ENCODE measurements around the gene ENOX2. TPM values are rescaled to one million over a fixed set of nuclear protein-coding genes. Genes with fewer than 3 reads are reported as not detected.

Gene ENOX2
- total RNA-seq, 1 experiment from 2014 or later: 15.0 TPM

DNA sequence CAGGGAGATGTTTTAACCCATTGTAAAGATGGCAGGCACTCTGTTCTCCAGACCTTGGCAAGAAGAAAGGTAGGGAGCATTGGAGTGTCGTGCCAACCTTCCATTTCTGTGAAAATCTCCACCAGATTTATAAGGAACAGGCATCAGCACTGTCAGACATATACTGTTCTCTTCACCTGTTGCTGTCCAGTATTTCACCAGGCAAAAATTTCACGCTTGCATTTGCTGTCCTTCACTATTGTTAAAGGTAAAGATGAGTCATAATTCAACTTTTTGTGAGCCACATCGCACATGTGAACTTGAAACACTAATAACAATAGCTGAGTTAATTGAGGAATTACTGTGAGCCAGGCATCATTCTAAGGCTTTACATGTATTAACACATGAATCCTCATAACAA is 203.4 kb downstream of the ENOX2 start:
- Histone ChIP-seq H3K9me3 (replicated peaks) (no peaks in the 10 kb centered on the region), H3K4me1 (peaks cover 25% of the 10 kb centered on the region), H3K4me3 (no peak overlapping the region), H3K27ac (peak overlapping the region; percentile 98), H3K36me3 (no peaks in the 10 kb centered on the region), H3K27me3 (no peaks in the 10 kb centered on the region)
- DNase-seq: peak; percentile 62 to 79

DNA sequence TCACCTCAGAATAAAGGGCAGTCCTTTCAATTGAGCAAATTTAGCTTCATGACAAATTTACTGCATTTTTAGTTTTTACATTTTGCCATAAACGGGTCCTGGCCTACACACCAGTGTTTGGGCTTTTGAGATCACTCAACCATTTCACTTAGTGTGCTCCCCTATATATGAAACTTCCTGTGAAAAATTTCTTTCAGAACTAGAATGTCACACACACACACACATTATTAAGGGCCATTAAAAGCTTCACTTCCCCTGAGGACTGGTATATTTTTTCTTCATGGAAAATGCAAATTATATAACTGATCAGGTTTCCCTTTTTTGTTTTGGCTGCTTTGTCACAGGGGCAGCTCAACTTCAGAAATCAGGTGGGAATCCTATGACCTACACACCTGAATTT is 206.5 kb downstream of the ENOX2 start:
- Histone ChIP-seq H3K9me3 (replicated peaks) (no peaks in the 10 kb centered on the region), H3K4me1 (peaks cover 16% of the 10 kb centered on the region), H3K27ac (no peak overlapping the region), H3K36me3 (no peaks in the 10 kb centered on the region), H3K27me3 (no peaks in the 10 kb centered on the region), H3K4me3 (no peak overlapping the region)
- DNase-seq: no peak

DNA sequence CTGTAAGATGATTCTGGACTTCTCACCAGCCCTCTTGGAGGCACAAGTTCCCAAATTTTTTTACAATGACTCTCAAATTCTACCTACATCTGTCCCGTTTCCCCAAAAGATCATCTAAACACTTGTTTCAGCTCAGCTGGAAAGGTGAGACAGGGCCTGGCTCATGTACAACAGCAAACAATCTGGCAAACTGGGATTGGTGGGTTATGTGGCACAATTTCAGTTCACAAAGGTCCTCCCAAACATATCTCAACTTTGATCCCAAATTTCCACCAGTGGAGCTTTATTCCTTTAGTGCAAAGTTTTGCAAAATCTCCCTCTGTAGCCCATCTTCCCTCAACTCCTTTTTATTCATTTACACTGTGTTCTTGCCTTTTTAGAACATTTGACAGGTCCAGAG is 207.1 kb downstream of the ENOX2 start:
- Histone ChIP-seq H3K27ac (no peak overlapping the region), H3K36me3 (no peaks in the 10 kb centered on the region), H3K4me3 (no peak overlapping the region), H3K27me3 (no peaks in the 10 kb centered on the region), H3K9me3 (replicated peaks) (no peaks in the 10 kb centered on the region), H3K4me1 (peaks cover 16% of the 10 kb centered on the region)
- no peak for DNase-seq

DNA sequence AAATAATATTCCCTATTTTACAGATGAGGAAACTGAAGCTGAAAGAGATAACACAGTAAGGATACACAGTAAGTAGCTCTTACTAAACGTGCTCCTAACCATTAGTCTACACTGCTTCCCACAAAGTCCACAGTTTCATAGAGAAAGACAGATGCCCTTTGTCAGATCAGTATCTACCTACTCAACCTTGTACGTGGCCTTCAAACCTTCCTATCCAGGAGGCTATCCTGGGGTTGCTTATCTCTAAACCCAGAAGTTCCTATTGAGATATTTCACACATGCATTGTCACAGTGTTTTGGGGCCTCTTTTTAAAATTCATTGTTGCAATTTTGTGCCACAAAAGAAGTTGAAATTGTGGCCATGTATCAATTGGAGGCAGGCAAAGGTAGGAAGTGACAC is 208.0 kb downstream of the ENOX2 start:
- no peaks in the 10 kb centered on the region for H3K9me3 ChIP-seq (replicated peaks)
- no peaks in the 10 kb centered on the region for H3K27me3 ChIP-seq
- H3K4me1 ChIP-seq: peaks cover 13% of the 10 kb centered on the region
- H3K4me3 ChIP-seq: no peak overlapping the region
- no peak for DNase-seq
- H3K36me3 ChIP-seq: no peaks in the 10 kb centered on the region
- H3K27ac ChIP-seq: no peak overlapping the region

- DNase-seq: no peak
- Histone ChIP-seq H3K27me3 (no peaks in the 10 kb centered on the region), H3K36me3 (no peaks in the 10 kb centered on the region), H3K4me3 (no peak overlapping the region), H3K9me3 (replicated peaks) (no peaks in the 10 kb centered on the region), H3K27ac (no peak overlapping the region), H3K4me1 (no peaks in the 10 kb centered on the region)
These were observed 211.4 kb downstream of the ENOX2 start for GRCh38 chrX:130691576-130691975.

GRCh38 chrX:130688360-130688759 is 214.6 kb downstream of the ENOX2 start:
- Histone ChIP-seq H3K9me3 (replicated peaks) (no peaks in the 10 kb centered on the region), H3K36me3 (no peaks in the 10 kb centered on the region), H3K27me3 (no peaks in the 10 kb centered on the region), H3K27ac (no peak overlapping the region), H3K4me3 (no peak overlapping the region), H3K4me1 (no peaks in the 10 kb centered on the region)
- DNase-seq: no peak

- no peaks in the 10 kb centered on the region for H3K9me3 ChIP-seq (replicated peaks)
- H3K27me3 ChIP-seq: no peaks in the 10 kb centered on the region
- H3K36me3 ChIP-seq: no peaks in the 10 kb centered on the region
- no peak overlapping the region for H3K27ac ChIP-seq
- DNase-seq: no peak
- no peak overlapping the region for H3K4me3 ChIP-seq
- H3K4me1 ChIP-seq: no peaks in the 10 kb centered on the region; the same call in 1 of the 2 replicates
These were observed 220.0 kb downstream of the ENOX2 start for GRCh38 chrX:130682990-130683389.

DNA sequence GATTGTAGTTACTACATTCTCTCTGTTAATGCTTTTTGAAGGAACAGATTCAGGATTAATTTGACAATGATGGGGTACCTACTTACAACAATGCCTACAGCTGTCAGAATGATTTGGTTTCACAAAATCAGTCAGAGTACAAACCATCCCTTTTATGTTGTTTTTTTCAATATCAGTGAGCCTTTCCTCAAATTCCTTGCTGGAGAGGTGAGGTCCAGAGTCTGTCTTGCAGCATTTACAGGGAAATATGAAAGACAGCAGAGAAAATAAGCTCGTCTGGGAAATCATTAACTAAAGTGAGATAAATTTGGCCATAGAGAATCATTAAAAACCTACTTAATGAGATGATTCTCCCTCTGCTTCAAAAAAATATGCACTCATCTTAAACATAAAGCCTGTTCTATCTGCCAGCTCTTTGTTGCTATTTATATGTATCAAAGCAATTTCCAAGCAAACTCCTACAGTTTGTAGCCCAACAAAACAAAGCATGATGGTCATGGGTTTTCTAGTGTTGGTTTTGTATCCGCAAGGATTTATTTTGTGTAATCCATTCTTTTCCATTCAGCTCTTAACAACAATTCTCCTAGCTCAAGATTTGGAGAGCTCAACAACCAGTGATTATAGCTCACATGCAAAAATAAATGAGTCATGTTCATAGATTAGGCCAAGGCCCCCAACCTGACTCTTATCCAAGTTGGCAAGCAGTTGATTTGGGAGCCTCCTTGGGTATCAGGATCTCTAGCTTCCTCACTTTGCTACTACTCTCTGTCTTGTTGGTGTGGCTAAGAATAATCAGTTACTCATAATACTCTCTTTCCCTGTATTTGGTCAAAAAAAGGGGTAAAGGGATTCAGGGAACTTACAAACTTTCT is 222.6 kb downstream of the ENOX2 start:
- no peaks in the 10 kb centered on the region; the same call in 1 of the 2 replicates for H3K4me1 ChIP-seq
- no peak for DNase-seq
- no peak overlapping the region for H3K4me3 ChIP-seq
- no peaks in the 10 kb centered on the region for H3K36me3 ChIP-seq
- H3K27ac ChIP-seq: no peak overlapping the region
- H3K9me3 ChIP-seq (replicated peaks): no peaks in the 10 kb centered on the region
- no peaks in the 10 kb centered on the region for H3K27me3 ChIP-seq

- H3K36me3 ChIP-seq: no peaks in the 10 kb centered on the region
- no peaks in the 10 kb centered on the region for H3K9me3 ChIP-seq (replicated peaks)
- H3K27me3 ChIP-seq: no peaks in the 10 kb centered on the region
- no peak overlapping the region for H3K4me3 ChIP-seq
- no peak for DNase-seq
- H3K4me1 ChIP-seq: no peaks in the 10 kb centered on the region; the same call in 1 of the 2 replicates
- H3K27ac ChIP-seq: no peak overlapping the region
These were observed 226.1 kb downstream of the ENOX2 start for GRCh38 chrX:130676861-130677260.

DNA sequence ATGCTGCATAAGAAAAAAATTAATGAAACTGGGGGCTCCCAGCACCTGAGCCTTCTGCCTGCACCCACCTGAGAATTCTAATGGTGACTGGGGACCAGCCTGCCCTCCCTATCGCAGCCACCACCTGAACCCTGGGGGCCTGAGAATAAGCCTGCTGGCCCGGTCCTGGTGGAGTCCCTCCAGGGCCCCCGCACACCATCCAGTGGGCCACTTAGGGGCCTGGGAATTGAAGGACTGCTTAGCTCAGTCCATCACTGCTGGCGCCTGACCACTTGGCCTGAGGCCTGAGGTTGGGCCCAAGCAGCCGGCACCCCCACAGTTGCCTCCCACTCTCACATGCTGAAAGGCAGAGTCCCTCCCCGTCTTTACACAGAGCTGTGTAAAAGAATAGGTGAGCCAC is 230.8 kb downstream of the ENOX2 start:
- Histone ChIP-seq H3K9me3 (replicated peaks) (no peaks in the 10 kb centered on the region), H3K27ac (no peak overlapping the region), H3K4me3 (no peak overlapping the region), H3K27me3 (no peaks in the 10 kb centered on the region), H3K4me1 (no peaks in the 10 kb centered on the region), H3K36me3 (no peaks in the 10 kb centered on the region)
- no peak for DNase-seq

DNA sequence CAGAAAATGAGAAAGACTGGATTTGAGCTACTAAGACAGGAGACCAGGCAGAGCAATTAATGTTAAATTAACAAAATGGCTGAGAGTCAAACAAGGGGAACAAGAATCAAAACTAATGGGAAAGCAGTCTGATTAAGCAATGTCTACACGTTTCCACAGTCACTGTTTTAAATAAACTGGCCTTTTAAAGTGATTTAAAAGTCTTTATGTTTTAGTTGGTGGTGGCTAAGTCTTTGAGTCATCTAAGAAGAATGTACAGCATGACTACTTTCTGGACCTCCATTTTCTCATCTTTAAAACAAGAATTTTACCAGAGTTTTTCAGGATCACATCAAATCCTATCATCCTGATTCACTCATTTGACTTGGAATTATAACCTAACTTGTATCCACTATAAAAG is 233.8 kb downstream of the ENOX2 start:
- no peak for DNase-seq
- H3K27me3 ChIP-seq: no peaks in the 10 kb centered on the region
- no peaks in the 10 kb centered on the region for H3K36me3 ChIP-seq
- no peak overlapping the region for H3K27ac ChIP-seq
- H3K9me3 ChIP-seq (replicated peaks): no peaks in the 10 kb centered on the region
- no peaks in the 10 kb centered on the region for H3K4me1 ChIP-seq
- H3K4me3 ChIP-seq: no peak overlapping the region

- Histone ChIP-seq H3K27me3 (no peaks in the 10 kb centered on the region), H3K36me3 (no peaks in the 10 kb centered on the region), H3K27ac (no peak overlapping the region), H3K4me1 (no peaks in the 10 kb centered on the region), H3K4me3 (no peak overlapping the region), H3K9me3 (replicated peaks) (no peaks in the 10 kb centered on the region)
- no peak for DNase-seq
These were observed 237.7 kb downstream of the ENOX2 start for GRCh38 chrX:130665263-130665662.

- no peak overlapping the region for H3K27ac ChIP-seq
- H3K4me3 ChIP-seq: no peak overlapping the region
- H3K9me3 ChIP-seq (replicated peaks): no peaks in the 10 kb centered on the region
- H3K4me1 ChIP-seq: no peaks in the 10 kb centered on the region
- H3K36me3 ChIP-seq: no peaks in the 10 kb centered on the region; the same call in 1 of the 2 replicates
- no peak for DNase-seq
- H3K27me3 ChIP-seq: no peaks in the 10 kb centered on the region
These were observed 244.7 kb downstream of the ENOX2 start for GRCh38 chrX:130658310-130658709.

- Histone ChIP-seq H3K4me1 (no peaks in the 10 kb centered on the region), H3K36me3 (no peaks in the 10 kb centered on the region; the same call in 1 of the 2 replicates), H3K27ac (no peak overlapping the region), H3K9me3 (replicated peaks) (no peaks in the 10 kb centered on the region), H3K4me3 (no peak overlapping the region), H3K27me3 (no peaks in the 10 kb centered on the region)
- no peak for DNase-seq
These were observed 248.5 kb downstream of the ENOX2 start for GRCh38 chrX:130654409-130654950.

DNA sequence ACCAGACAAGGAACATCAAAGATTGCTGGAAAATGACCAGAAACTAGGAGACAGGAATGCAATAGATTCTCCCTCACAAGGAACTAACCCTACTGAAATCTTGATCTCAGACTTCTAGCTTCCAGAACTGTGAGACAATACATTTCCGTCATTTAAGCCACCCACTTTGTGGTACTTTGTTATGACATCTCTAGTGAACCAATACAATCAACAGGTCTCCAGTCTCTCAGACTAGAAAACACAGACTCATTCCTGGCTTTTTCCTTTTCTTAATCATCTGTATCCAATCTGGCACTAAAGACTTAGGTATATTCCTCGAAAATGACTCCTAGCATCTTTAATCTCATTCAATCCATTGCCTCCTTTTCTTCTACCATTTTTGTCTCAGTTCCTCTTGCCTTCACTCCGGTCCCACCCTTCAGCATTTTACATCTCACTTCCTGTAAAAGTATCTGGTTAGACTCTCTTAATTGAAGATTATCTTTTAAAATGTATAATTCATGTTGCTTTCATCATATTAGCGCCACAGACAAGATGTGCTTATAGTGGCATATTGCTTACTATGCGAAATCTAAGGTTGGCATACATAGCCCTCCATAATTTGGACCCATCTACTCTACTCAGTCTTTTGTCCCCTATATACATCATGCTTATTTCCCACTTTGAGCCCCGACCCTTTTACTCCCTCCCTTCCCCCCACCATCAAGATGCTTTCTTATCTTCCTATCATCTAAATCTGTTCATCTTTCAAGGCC is 250.0 kb downstream of the ENOX2 start:
- Histone ChIP-seq H3K27ac (no peak overlapping the region), H3K4me3 (no peak overlapping the region), H3K9me3 (replicated peaks) (no peaks in the 10 kb centered on the region), H3K4me1 (no peaks in the 10 kb centered on the region), H3K36me3 (no peaks in the 10 kb centered on the region), H3K27me3 (no peaks in the 10 kb centered on the region)
- DNase-seq: no peak
